ENCODE data around the gene RNF8.
A peak's percentile ranks its signal among the peaks of the same experiment; 100 is the strongest.
"Not testable (repeated sequence)": the region's sequence is repeated elsewhere in the genome, so short reads cannot be mapped to it uniquely, and the experiment has no call there.

Gene RNF8

GRCh38 chr6:37338745-37339255 is 15.0 kb upstream of the RNF8 start:
- DNase-seq (ENCODE audit: low read depth): no peak
- H3K4me3 ChIP-seq (replicated peaks; ENCODE audit: low read depth, low read length): no peak overlapping the region
- TF ChIP-seq CTCF (IDR thresholded peaks at IDR 0.05; ENCODE audit: low read length, missing control alignments): no peak

- DNase-seq (ENCODE audit: low read depth): peak; percentile 18
- no peak for TF ChIP-seq CTCF (IDR thresholded peaks at IDR 0.05; ENCODE audit: low read length, missing control alignments)
- no peak overlapping the region for H3K4me3 ChIP-seq (replicated peaks; ENCODE audit: low read depth, low read length)
Observed at GRCh38 chr6:37339741-37340638, 13.8 kb upstream of the RNF8 start.

- DNase-seq (ENCODE audit: low read depth): no peak
- no peak overlapping the region for H3K4me3 ChIP-seq (replicated peaks; ENCODE audit: low read depth, low read length)
- no peak for TF ChIP-seq CTCF (IDR thresholded peaks at IDR 0.05; ENCODE audit: low read length, missing control alignments)
Observed at GRCh38 chr6:37340639-37340943, 13.2 kb upstream of the RNF8 start.

- TF ChIP-seq CTCF (IDR thresholded peaks at IDR 0.05; ENCODE audit: low read length, missing control alignments): no peak
Observed at GRCh38 chr6:37343248-37343647, 10.5 kb upstream of the RNF8 start.

GRCh38 chr6:37344308-37344707 is 9.5 kb upstream of the RNF8 start:
- no peak for TF ChIP-seq CTCF (IDR thresholded peaks at IDR 0.05; ENCODE audit: low read length, missing control alignments)
- DNase-seq (ENCODE audit: low read depth): no peak

More at GRCh38 chr6:37343248-37343647, 10.5 kb upstream of the RNF8 start:
- DNase-seq (ENCODE audit: low read depth): no peak
- H3K4me3 ChIP-seq (replicated peaks; ENCODE audit: low read depth, low read length): no peak overlapping the region

GRCh38 chr6:37345804-37346203 is 8.0 kb upstream of the RNF8 start:
- not testable (repeated sequence) for H3K4me3 ChIP-seq (replicated peaks; ENCODE audit: low read depth, low read length); DNase-seq (ENCODE audit: low read depth)

More at GRCh38 chr6:37344308-37344707, 9.5 kb upstream of the RNF8 start:
- H3K4me3 ChIP-seq (replicated peaks; ENCODE audit: low read depth, low read length): no peak overlapping the region

- no peak for DNase-seq (ENCODE audit: low read depth)
- H3K4me3 ChIP-seq (replicated peaks; ENCODE audit: low read depth, low read length): no peak overlapping the region
- TF ChIP-seq CTCF (IDR thresholded peaks at IDR 0.05; ENCODE audit: low read length, missing control alignments): no peak
Observed at GRCh38 chr6:37347177-37347576, 6.6 kb upstream of the RNF8 start.

Measured in fibroblast of pulmonary artery (primary cell).